ENCODE results near the gene SSH2.

DNA sequence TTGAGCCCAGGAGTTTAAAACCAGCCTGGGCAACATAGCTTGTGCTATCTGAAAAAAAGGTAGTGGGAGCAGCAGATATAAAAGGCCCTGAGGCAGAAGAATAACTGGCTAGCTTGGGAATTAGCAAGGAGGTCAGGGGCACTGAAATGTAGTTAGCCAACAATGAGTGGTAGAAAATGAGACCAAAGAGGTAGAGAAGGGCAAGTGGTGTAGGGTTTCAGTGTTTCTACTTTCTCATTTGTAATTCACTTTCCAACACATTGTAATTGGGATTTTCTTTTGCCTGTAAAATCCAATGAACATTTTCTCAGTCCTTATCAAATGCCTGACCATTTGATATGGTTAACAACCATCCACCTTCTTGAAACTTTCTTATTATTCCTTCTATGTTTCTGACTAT is 212.2 kb downstream of the SSH2 start:
- TF ChIP-seq, protein P1, sequence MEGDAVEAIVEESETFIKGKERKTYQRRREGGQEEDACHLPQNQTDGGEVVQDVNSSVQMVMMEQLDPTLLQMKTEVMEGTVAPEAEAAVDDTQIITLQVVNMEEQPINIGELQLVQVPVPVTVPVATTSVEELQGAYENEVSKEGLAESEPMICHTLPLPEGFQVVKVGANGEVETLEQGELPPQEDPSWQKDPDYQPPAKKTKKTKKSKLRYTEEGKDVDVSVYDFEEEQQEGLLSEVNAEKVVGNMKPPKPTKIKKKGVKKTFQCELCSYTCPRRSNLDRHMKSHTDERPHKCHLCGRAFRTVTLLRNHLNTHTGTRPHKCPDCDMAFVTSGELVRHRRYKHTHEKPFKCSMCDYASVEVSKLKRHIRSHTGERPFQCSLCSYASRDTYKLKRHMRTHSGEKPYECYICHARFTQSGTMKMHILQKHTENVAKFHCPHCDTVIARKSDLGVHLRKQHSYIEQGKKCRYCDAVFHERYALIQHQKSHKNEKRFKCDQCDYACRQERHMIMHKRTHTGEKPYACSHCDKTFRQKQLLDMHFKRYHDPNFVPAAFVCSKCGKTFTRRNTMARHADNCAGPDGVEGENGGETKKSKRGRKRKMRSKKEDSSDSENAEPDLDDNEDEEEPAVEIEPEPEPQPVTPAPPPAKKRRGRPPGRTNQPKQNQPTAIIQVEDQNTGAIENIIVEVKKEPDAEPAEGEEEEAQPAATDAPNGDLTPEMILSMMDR (IDR thresholded peaks at IDR 0.05; ENCODE audit: poor library complexity): no peak
- TF ChIP-seq EZH2 (IDR thresholded peaks at IDR 0.05; ENCODE audit: borderline replicate concordance) (no peak), EZH2phosphoT487 (IDR thresholded peaks at IDR 0.05; ENCODE audit: low read depth, severe bottlenecking, unreplicated experiment) (no peak)
